ENCODE results near the gene C7orf25. TPM values are rescaled to one million over a fixed set of nuclear protein-coding genes. Genes with fewer than 3 reads are reported as not detected.

The C7orf25 gene
- 2.4 and 2.8 TPM in 2 replicates for total RNA-seq (2014; rRNA removed; shearing (Covaris generic))

DNA sequence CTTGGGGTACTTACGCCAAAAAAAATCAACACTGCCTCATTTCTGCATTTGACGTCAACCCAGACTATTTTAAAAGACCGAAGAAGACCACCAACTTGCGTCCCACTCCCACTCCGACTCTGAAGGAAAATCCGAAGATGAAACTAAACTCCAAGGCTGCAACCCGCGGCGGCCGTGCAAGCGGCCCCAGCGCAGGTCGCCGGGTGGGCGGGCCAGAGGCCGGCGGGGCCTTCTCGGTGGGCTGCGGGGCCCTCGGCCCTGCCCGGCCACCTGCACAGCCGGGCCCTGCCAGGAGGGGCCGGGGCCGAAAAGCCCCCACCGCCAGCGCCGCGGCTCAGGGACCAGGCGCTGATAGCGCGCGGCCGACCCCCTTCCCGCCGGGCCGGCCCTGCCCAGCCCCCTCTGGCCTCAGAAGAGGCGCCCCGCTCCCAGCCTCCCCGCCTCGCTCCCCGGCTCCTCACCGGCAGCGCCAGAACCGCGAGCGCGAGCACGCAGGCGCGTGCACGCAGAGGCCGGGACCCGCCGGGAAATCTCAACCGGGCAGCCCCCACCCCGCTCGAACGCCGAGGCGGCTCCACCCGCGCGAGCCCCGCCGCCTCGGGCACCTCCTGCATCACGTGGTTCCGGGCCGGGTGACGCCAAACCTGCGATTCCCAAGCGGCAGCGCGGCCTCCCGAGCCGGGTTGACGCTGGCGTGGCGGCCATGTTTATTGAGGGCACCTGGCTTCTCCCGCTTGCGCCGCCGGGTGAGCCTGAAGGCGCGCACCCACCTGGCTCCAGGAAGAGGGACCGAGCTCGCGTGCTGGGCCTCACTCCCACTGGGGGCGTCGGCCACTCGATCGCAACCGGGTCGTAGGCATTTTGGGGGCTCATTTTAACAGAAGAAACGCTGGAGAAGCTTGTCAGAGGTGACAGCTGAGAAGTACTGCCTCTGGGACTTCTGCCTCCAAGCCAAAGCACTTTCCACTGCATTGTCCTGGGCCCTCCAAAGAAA, at the start of gene C7orf25:
Gene C7orf25 (minus strand): TSS at position 617 of the 994 bp plus-strand sequence. CDS start 1,170 bp downstream, outside the sequence.
- H3K27me3 ChIP-seq: no peaks in the 10 kb centered on the region
- peak; percentile 96 for DNase-seq
- H3K27ac ChIP-seq: peak within 1 kb of the TSS; percentile 47
- H3K4me3 ChIP-seq: peak within 1 kb of the TSS; percentile 75
- H3K36me3 ChIP-seq: peaks cover 16% of the 10 kb centered on the region
- H3K4me1 ChIP-seq: 0 out of 2 replicates have a peak, but pooled peaks cover 3% of the 10 kb centered on the region
- no peaks in the 10 kb centered on the region for H3K9me3 ChIP-seq (replicated peaks)

GRCh38 chr7:42961170-42961569, 49.3 kb upstream of the C7orf25 start:
- Histone ChIP-seq H3K4me3 (no peak overlapping the region), H3K36me3 (no peaks in the 10 kb centered on the region)

GRCh38 chr7:42960762-42961161, 48.9 kb upstream of the C7orf25 start:
- Histone ChIP-seq H3K4me1 (no peaks in the 10 kb centered on the region), H3K27me3 (0 out of 2 replicates have a peak, but pooled peaks cover 4% of the 10 kb centered on the region), H3K4me3 (no peak overlapping the region), H3K36me3 (no peaks in the 10 kb centered on the region), H3K27ac (no peak overlapping the region), H3K9me3 (replicated peaks) (no peaks in the 10 kb centered on the region)
- no peak for DNase-seq

More at GRCh38 chr7:42961170-42961569, 49.3 kb upstream of the C7orf25 start:
- no peaks in the 10 kb centered on the region for H3K9me3 ChIP-seq (replicated peaks)
- H3K27me3 ChIP-seq: 0 out of 2 replicates have a peak, but pooled peaks cover 4% of the 10 kb centered on the region
- no peak overlapping the region for H3K27ac ChIP-seq
- no peak for DNase-seq
- no peaks in the 10 kb centered on the region for H3K4me1 ChIP-seq

- Histone ChIP-seq H3K27me3 (0 out of 2 replicates have a peak, but pooled peaks cover 4% of the 10 kb centered on the region), H3K36me3 (no peaks in the 10 kb centered on the region), H3K4me3 (no peak overlapping the region), H3K9me3 (replicated peaks) (no peaks in the 10 kb centered on the region), H3K4me1 (no peaks in the 10 kb centered on the region), H3K27ac (no peak overlapping the region)
- DNase-seq: peak in 1 of 2 experiments; percentile 32
Observed at GRCh38 chr7:42959549-42959948, 47.7 kb upstream of the C7orf25 start.

- no peaks in the 10 kb centered on the region for H3K9me3 ChIP-seq (replicated peaks)
- no peaks in the 10 kb centered on the region for H3K36me3 ChIP-seq
- no peak for DNase-seq
- no peak overlapping the region for H3K27ac ChIP-seq
- no peaks in the 10 kb centered on the region for H3K4me1 ChIP-seq
- H3K4me3 ChIP-seq: no peak overlapping the region
- H3K27me3 ChIP-seq: no peaks in the 10 kb centered on the region
Observed at GRCh38 chr7:42956062-42956461, 44.2 kb upstream of the C7orf25 start.

- Histone ChIP-seq H3K4me3 (no peak overlapping the region), H3K27me3 (no peaks in the 10 kb centered on the region), H3K27ac (no peak overlapping the region), H3K36me3 (no peaks in the 10 kb centered on the region), H3K4me1 (no peaks in the 10 kb centered on the region), H3K9me3 (replicated peaks) (no peaks in the 10 kb centered on the region)
- no peak for DNase-seq
Observed at GRCh38 chr7:42953994-42954393, 42.1 kb upstream of the C7orf25 start.

- no peaks in the 10 kb centered on the region for H3K4me1 ChIP-seq
- no peaks in the 10 kb centered on the region for H3K36me3 ChIP-seq
- H3K27me3 ChIP-seq: no peaks in the 10 kb centered on the region
- no peaks in the 10 kb centered on the region for H3K9me3 ChIP-seq (replicated peaks)
- no peak for DNase-seq
- H3K27ac ChIP-seq: no peak overlapping the region
- no peak overlapping the region for H3K4me3 ChIP-seq
Observed at GRCh38 chr7:42952328-42952727, 40.5 kb upstream of the C7orf25 start.

GRCh38 chr7:42950417-42950816, 38.5 kb upstream of the C7orf25 start:
- Histone ChIP-seq H3K4me1 (no peaks in the 10 kb centered on the region), H3K36me3 (no peaks in the 10 kb centered on the region), H3K4me3 (no peak overlapping the region), H3K27me3 (no peaks in the 10 kb centered on the region), H3K9me3 (replicated peaks) (no peaks in the 10 kb centered on the region), H3K27ac (no peak overlapping the region)
- DNase-seq: no peak

DNA sequence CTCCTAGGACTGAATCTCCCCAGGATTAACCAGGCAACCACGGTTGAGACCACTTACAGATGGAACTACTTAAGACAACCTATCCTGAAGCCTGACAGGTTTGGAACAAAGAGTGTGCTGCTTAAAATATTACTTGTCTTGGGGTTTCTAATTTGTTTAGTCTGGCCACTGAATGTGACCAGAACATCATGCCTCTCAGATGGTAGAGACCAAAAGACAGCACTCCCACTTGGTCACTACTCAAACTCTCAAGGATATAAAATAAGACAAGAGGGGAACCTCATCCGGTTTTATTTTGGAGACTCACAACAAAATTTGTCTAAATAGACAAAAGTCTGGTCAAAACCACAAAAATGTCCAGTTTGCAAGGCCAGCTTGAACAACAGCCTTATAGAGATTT, 35.7 kb upstream of the C7orf25 start:
- no peaks in the 10 kb centered on the region for H3K4me1 ChIP-seq
- H3K27me3 ChIP-seq: no peaks in the 10 kb centered on the region
- H3K27ac ChIP-seq: no peak overlapping the region
- H3K4me3 ChIP-seq: no peak overlapping the region
- no peaks in the 10 kb centered on the region for H3K36me3 ChIP-seq
- H3K9me3 ChIP-seq (replicated peaks): no peaks in the 10 kb centered on the region
- DNase-seq: no peak

- Histone ChIP-seq H3K36me3 (no peaks in the 10 kb centered on the region), H3K4me1 (no peaks in the 10 kb centered on the region), H3K27me3 (no peaks in the 10 kb centered on the region), H3K27ac (no peak overlapping the region), H3K9me3 (replicated peaks) (no peaks in the 10 kb centered on the region), H3K4me3 (no peak overlapping the region)
- no peak for DNase-seq
Observed at GRCh38 chr7:42946627-42946950, 34.7 kb upstream of the C7orf25 start.

DNA sequence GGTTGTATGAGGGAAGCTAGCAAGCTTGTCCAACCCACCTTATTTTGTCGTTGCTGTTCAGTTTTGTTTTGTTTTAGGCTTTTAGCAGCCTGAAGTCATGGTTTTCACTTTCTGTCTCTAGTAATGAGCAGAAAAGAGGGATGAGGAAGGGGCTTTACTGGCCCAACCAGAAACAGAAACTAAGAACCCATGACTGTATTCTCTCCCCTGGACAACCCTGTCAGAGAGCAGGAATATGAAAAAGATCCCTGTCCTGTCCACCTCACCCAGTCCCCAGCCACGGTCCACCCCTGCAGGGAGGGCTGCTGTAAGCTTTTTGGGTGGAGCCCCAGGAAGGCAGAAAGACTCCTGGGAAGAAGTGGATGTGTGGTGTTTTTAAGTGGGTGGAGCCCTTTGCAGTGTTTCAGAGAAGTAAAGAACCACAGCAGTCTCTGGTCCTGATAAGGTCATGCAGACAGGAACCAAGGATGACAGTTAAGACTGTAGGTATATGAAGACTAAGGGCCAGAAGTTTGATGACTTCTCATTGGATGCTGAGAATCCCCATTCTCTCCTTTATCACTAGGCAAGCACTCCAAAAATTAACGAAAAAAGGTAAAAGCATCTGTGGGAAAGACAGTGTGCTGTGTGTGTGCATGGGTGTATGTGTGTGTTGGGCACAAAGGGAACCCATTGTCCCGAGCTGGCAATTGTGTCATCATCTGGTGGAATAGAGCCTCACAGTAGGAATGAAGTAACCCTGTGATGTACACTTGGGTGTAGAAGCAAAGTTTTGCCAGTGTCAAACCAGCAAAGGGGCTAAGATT, 34.2 kb upstream of the C7orf25 start:
- no peak overlapping the region for H3K4me3 ChIP-seq
- no peaks in the 10 kb centered on the region for H3K36me3 ChIP-seq
- H3K27ac ChIP-seq: no peak overlapping the region
- no peak for DNase-seq
- H3K9me3 ChIP-seq (replicated peaks): no peaks in the 10 kb centered on the region
- no peaks in the 10 kb centered on the region for H3K4me1 ChIP-seq
- no peaks in the 10 kb centered on the region for H3K27me3 ChIP-seq

- peak; percentile 60 to 79 for DNase-seq
- H3K36me3 ChIP-seq: peaks cover 21% of the 10 kb centered on the region
- H3K4me3 ChIP-seq: no peak overlapping the region
- no peak overlapping the region for H3K27ac ChIP-seq
- H3K27me3 ChIP-seq: no peaks in the 10 kb centered on the region
- no peaks in the 10 kb centered on the region for H3K9me3 ChIP-seq (replicated peaks)
- H3K4me1 ChIP-seq: no peaks in the 10 kb centered on the region
Observed at GRCh38 chr7:42940985-42941847, 29.3 kb upstream of the C7orf25 start.

- Histone ChIP-seq H3K4me3 (no peak overlapping the region), H3K9me3 (replicated peaks) (no peaks in the 10 kb centered on the region), H3K36me3 (peaks cover 36% of the 10 kb centered on the region), H3K27ac (no peak overlapping the region), H3K27me3 (no peaks in the 10 kb centered on the region), H3K4me1 (no peaks in the 10 kb centered on the region)
- DNase-seq: no peak
Observed at GRCh38 chr7:42939457-42940240, 27.8 kb upstream of the C7orf25 start.

- H3K27me3 ChIP-seq: no peaks in the 10 kb centered on the region
- H3K4me1 ChIP-seq: no peaks in the 10 kb centered on the region
- H3K27ac ChIP-seq: no peak overlapping the region
- DNase-seq: no peak
- H3K4me3 ChIP-seq: no peak overlapping the region
- no peaks in the 10 kb centered on the region for H3K9me3 ChIP-seq (replicated peaks)
- H3K36me3 ChIP-seq: peaks cover 39% of the 10 kb centered on the region
Observed at GRCh38 chr7:42935861-42936260, 24.0 kb upstream of the C7orf25 start.
